ENCODE data around the gene CNKSR3.

CNKSR3 gene

GRCh38 chr6:154350293-154350692 is 160.2 kb downstream of the CNKSR3 start:
- DNase-seq (ENCODE audit: low read depth in 2 of 2) = no peak

- DNase-seq (ENCODE audit: low read depth in 2 of 2) = no peak
Measured at GRCh38 chr6:154347981-154348380, 162.5 kb downstream of the CNKSR3 start.

DNA sequence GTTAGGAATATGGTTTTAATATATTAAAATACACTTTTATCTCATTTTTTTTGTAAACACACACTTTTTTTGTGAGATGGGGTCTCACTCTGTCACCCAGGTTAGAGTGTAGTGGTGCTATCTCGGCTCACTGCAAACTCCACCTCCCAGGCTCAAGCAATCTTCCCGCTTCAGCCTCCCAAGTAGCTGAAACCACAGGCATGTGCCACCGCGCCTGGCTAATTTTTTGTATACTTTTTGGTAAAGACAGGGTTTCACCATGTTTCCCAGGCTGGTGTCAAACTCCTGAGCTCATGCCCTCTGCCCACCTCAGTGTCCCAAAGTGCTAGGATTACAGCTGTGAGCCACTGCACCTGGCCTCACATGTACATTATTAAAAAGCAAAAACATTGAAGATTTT is 164.7 kb downstream of the CNKSR3 start:
- no peak for DNase-seq (ENCODE audit: low read depth in 2 of 2)

- DNase-seq (ENCODE audit: low read depth in 2 of 2) = no peak
Measured at GRCh38 chr6:154343473-154344308, 166.8 kb downstream of the CNKSR3 start.

DNA sequence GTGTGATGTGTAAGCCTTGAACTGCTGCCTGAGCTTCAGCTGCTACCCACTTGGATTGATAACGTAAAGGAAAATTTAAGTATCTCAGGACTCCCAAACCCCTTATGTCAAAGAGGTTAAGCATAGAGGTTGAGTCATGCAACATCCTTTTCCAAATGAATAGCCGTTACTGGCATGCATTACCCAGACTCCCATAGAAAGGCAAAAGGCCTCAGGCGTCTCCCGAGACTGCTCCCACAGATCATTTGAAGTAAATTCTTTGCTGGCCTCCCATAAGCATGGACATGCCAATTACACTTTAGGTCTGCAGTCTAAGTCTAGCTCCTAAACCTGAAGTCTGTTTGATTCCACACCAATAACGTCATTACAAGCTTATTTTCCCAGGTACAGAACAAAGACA is 168.6 kb downstream of the CNKSR3 start:
- DNase-seq (ENCODE audit: low read depth in 2 of 2) = no peak

DNA sequence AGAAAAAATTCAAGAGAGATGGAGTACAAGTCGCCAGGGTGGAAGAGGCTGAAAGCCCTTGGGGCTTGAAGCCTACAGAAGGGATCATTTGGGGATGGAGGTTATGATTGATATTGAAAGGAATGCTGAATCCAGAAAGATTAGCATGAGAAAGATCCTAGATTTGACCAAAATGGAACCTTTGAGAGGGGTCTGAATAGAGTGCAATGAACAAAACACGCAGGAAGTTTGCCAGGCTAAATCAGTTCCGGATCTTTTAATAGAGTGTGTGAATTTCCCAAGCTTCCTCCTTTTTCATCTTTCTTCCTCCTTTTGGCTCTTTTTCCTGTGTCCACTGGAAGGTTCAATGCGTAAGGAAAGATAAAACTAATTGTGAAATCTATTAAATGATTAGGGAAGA is 169.1 kb downstream of the CNKSR3 start:
- DNase-seq (ENCODE audit: low read depth in 2 of 2) = no peak

All from stimulated activated CD4-positive, alpha-beta T cell treated with anti-CD3 and anti-CD28 coated beads, Interleukin-12 subunit alpha, Interleukin-12 subunit beta, amount 100 ng/mL, for 24 hours (primary cell).